Activated T-helper 1 cell treated with anti-CD3 and anti-CD28 coated beads, Interleukin-12 subunit alpha, Interleukin-12 subunit beta, Interleukin-2, Interleukin-4 antibody, amounts not matched to agents 30 ng/mL and 10 ng/mL and 1 ng/mL, durations not matched to agents 14 hours and 24 hours and 36 hours (primary cell): ENCODE data around the gene TRIM26. TPM values are rescaled to one million over a fixed set of nuclear protein-coding genes. Genes with fewer than 3 reads are reported as not detected.

ENCODE experiments used
- DNase-seq: peaks from one replicate; pipeline ENCODE4 v3.0.0; 2021; ENCODE audit warnings: low spot score
- H3K27ac Mint-ChIP-seq: one replicate; pipeline ENCODE4 v1.8.0; 2021; ENCODE audit warnings: mild to moderate bottlenecking, mixed read lengths
- H3K27me3 Mint-ChIP-seq: one replicate; pipeline ENCODE4 v1.8.0; 2022; ENCODE audit warnings: mild to moderate bottlenecking, moderate library complexity, mixed read lengths; ENCODE audit not compliant: insufficient read depth
- H3K36me3 Mint-ChIP-seq: one replicate; pipeline ENCODE4 v1.8.0; 2021; ENCODE audit warnings: low read depth, mixed read lengths
- H3K4me1 Mint-ChIP-seq: one replicate; pipeline ENCODE4 v1.8.0; 2021; ENCODE audit warnings: low read depth, mixed read lengths
- H3K4me3 Mint-ChIP-seq: one replicate; pipeline ENCODE4 v1.8.0; 2021; ENCODE audit warnings: mild to moderate bottlenecking, moderate library complexity, mixed read lengths
- H3K9me3 Mint-ChIP-seq: one replicate; pipeline ENCODE4 v1.8.0; 2021; ENCODE audit warnings: mixed read lengths
- intact Hi-C: fragments of 100-400 bp; cut with micrococcal nuclease; formaldehyde crosslinking; loops from one replicate; pipeline ENCODE4 v1.15.1; 2024
- total RNA-seq: library from RNA; stranded (reverse); gene quantifications from 2 replicates; pipeline ENCODE4 v1.2.3, GENCODE V29; 2022

Gene TRIM26
- total RNA-seq, 1 donor from 2014 or later = 64.7 TPM

GRCh38 chr6:30136570-30137286 is 76.5 kb downstream of the TRIM26 start:
- no peak for DNase-seq

GRCh38 chr6:30135757-30136156 is 77.4 kb downstream of the TRIM26 start, which contains the start of gene TRIM40:
TRIM40 (plus strand) TSS chr6:30136140; CDS start chr6:30137037, 897 bp downstream.
- H3K36me3 Mint-ChIP-seq = no peaks in the 10 kb centered on the region
- no peak within 1 kb of the TSS for H3K4me3 Mint-ChIP-seq
- intact Hi-C loops = no loop called here
- no peaks in the 10 kb centered on the region for H3K9me3 Mint-ChIP-seq
- H3K4me1 Mint-ChIP-seq = peaks cover 15% of the 10 kb centered on the region
- H3K27me3 Mint-ChIP-seq = peaks cover 50% of the 10 kb centered on the region
- no peak for DNase-seq
- H3K27ac Mint-ChIP-seq = no peak within 1 kb of the TSS

More at GRCh38 chr6:30136570-30137286, 76.5 kb downstream of the TRIM26 start:
- peaks cover 48% of the 10 kb centered on the region for H3K27me3 Mint-ChIP-seq
- H3K4me1 Mint-ChIP-seq = peaks cover 9% of the 10 kb centered on the region
- H3K36me3 Mint-ChIP-seq = no peaks in the 10 kb centered on the region
- intact Hi-C loops = no loop called here
- H3K27ac Mint-ChIP-seq = no peak overlapping the region
- no peaks in the 10 kb centered on the region for H3K9me3 Mint-ChIP-seq
- H3K4me3 Mint-ChIP-seq = no peak overlapping the region

DNA sequence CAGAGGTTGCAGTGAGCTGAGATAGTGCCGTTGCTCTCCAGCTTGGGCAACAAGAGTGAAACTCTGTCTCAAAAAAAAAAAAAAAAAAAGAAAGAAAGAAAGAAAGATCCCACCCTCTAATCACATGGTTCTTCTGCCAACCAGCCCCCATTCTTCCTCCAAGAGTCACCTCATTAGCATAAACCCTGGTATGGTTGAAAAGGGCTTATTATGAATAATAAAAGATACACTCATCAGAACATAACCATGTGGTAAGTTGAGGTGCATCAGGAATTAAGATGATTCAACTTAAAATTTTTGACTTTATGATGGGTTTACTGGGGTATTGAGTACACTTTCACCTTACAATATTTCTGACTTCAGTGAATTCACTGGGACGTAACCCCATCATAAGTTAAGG is 78.1 kb downstream of the TRIM26 start:
- H3K4me3 Mint-ChIP-seq = no peak overlapping the region
- no peak overlapping the region for H3K27ac Mint-ChIP-seq
- no peak for DNase-seq
- intact Hi-C loops = no loop called here
- H3K27me3 Mint-ChIP-seq = peaks cover 51% of the 10 kb centered on the region
- H3K36me3 Mint-ChIP-seq = no peaks in the 10 kb centered on the region
- peaks cover 21% of the 10 kb centered on the region for H3K4me1 Mint-ChIP-seq
- no peaks in the 10 kb centered on the region for H3K9me3 Mint-ChIP-seq

Other genes starting within 250 kb of the TRIM26 start
- 79.7 and 82.7 TPM in 2 replicates for gene POLR1H, start 152.1 kb downstream of the TRIM26 start, total RNA-seq
- 69.8 and 71.0 TPM in 2 replicates for gene PPP1R11, start 146.2 kb downstream of the TRIM26 start, total RNA-seq
- not detected in 2 replicates for gene RNF39, start 137.6 kb downstream of the TRIM26 start, total RNA-seq
- gene TRIM31, start 100.3 kb downstream of the TRIM26 start, total RNA-seq = not detected in 2 replicates
- not detected in 2 replicates for gene TRIM40, start 77.3 kb downstream of the TRIM26 start, total RNA-seq
- 0.05 and 0.08 TPM in 2 replicates for gene TRIM10, start 52.2 kb downstream of the TRIM26 start, total RNA-seq
- 0.39 and 0.59 TPM in 2 replicates for gene TRIM15, start 49.9 kb downstream of the TRIM26 start, total RNA-seq
- gene TRIM39, start 113.5 kb upstream of the TRIM26 start, total RNA-seq = 14.2 and 15.6 TPM in 2 replicates
- 54.2 and 62.8 TPM in 2 replicates for gene RPP21, start 131.8 kb upstream of the TRIM26 start, total RNA-seq